ENCODE results near the gene ANKLE1.

The ANKLE1 gene

GRCh38 chr19:17323964-17324332 lies 42.2 kb downstream of the ANKLE1 start:
- H3K4me3 ChIP-seq (ENCODE audit: low read length), result no peak overlapping the region
- DNase-seq (ENCODE audit: low read depth), result no peak
- no peak for TF ChIP-seq CTCF (IDR thresholded peaks at IDR 0.05; ENCODE audit: insufficient read depth, low read depth, low read length, missing control alignments)

- no peak for TF ChIP-seq CTCF (IDR thresholded peaks at IDR 0.05; ENCODE audit: insufficient read depth, low read depth, low read length, missing control alignments)
- H3K4me3 ChIP-seq (ENCODE audit: low read length), result no peak overlapping the region
- DNase-seq (ENCODE audit: low read depth), result no peak
Measured at GRCh38 chr19:17324357-17325114, 42.8 kb downstream of the ANKLE1 start.

- DNase-seq (ENCODE audit: low read depth), result no peak
- TF ChIP-seq CTCF (IDR thresholded peaks at IDR 0.05; ENCODE audit: insufficient read depth, low read depth, low read length, missing control alignments), result no peak
Measured at GRCh38 chr19:17325133-17325532, 43.4 kb downstream of the ANKLE1 start.

DNA sequence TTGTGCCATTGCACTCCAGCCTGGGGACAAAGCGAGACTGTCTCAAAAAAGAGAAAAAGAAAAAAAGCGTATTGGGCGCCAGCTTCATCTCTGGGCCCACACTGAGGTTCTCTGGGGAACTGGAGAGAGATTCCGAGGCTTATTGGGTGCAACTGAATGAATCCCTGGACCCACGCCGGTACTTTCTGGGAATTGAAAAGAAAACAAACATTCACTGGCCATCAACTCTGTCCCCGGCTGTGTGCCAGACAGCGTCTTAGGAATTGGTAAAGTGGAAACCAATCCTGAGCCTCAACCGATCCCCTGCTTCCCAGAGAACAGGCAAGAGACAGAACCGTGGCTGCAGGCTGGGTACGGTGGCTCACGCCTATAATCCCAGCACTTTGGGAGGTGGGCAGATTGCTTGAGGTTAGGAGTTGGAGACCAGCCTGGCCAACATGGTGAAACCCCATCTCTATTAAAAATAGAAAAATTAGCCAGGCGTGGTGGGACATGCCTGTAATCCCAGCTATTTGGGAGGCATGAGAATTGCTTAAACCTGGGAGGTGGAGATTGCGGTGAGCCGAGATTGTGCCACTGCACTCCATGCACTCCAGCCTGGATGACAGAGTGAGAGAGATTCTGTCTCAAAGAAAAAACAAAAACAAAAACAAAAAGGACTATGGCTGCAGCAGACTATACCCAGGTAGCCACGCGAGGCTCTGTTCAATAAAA lies 44.3 kb downstream of the ANKLE1 start:
- DNase-seq (ENCODE audit: low read depth), result peak; percentile 54
- no peak overlapping the region for H3K4me3 ChIP-seq (ENCODE audit: low read length)
- TF ChIP-seq CTCF (IDR thresholded peaks at IDR 0.05; ENCODE audit: insufficient read depth, low read depth, low read length, missing control alignments), result no peak

More at GRCh38 chr19:17325133-17325532, 43.4 kb downstream of the ANKLE1 start:
- H3K4me3 ChIP-seq (ENCODE audit: low read length), result no peak overlapping the region

GRCh38 chr19:17326595-17326966 lies 44.9 kb downstream of the ANKLE1 start:
- H3K4me3 ChIP-seq (ENCODE audit: low read length), result no peak overlapping the region
- TF ChIP-seq CTCF (IDR thresholded peaks at IDR 0.05; ENCODE audit: insufficient read depth, low read depth, low read length, missing control alignments), result no peak
- peak; percentile 67 for DNase-seq (ENCODE audit: low read depth)

- no peak overlapping the region for H3K4me3 ChIP-seq (ENCODE audit: low read length)
- DNase-seq (ENCODE audit: low read depth), result no peak
- TF ChIP-seq CTCF (IDR thresholded peaks at IDR 0.05; ENCODE audit: insufficient read depth, low read depth, low read length, missing control alignments), result no peak
Measured at GRCh38 chr19:17327068-17327653, 45.5 kb downstream of the ANKLE1 start.

All from epithelial cell of esophagus (primary cell).